Measurements from ENCODE around the gene ZNF141. TPM values are rescaled to one million over a fixed set of nuclear protein-coding genes. Genes with fewer than 3 reads are reported as not detected.

The ZNF141 gene
- total RNA-seq, 1 donor from 2014 or later: 32.5 TPM

GRCh38 chr4:340011-340410 lies 2.4 kb downstream of the ZNF141 start:
- no peak for DNase-seq (ENCODE audit: low spot score, unreplicated experiment)
- peaks cover 14% of the 10 kb centered on the region for H3K4me1 Mint-ChIP-seq (ENCODE audit: low read depth)
- TF ChIP-seq CTCF (IDR thresholded peaks at IDR 0.05; ENCODE audit: unreplicated experiment): peak; percentile 35
- no peak overlapping the region for H3K27ac Mint-ChIP-seq
- H3K27me3 Mint-ChIP-seq: no peaks in the 10 kb centered on the region
- peaks cover 10% of the 10 kb centered on the region for H3K9me3 Mint-ChIP-seq (ENCODE audit: low read depth)
- peaks cover 58% of the 10 kb centered on the region for H3K36me3 Mint-ChIP-seq (ENCODE audit: insufficient read depth)
- H3K4me3 Mint-ChIP-seq (ENCODE audit: low read depth): no peak overlapping the region

- DNase-seq (ENCODE audit: low spot score, unreplicated experiment): no peak
- H3K27me3 Mint-ChIP-seq: no peaks in the 10 kb centered on the region
- H3K9me3 Mint-ChIP-seq (ENCODE audit: low read depth): peaks cover 61% of the 10 kb centered on the region
- no peaks in the 10 kb centered on the region for H3K4me1 Mint-ChIP-seq (ENCODE audit: low read depth)
- H3K36me3 Mint-ChIP-seq (ENCODE audit: insufficient read depth): peaks cover 69% of the 10 kb centered on the region
- TF ChIP-seq CTCF (IDR thresholded peaks at IDR 0.05; ENCODE audit: unreplicated experiment): no peak
- H3K27ac Mint-ChIP-seq: peak overlapping the region; percentile 86
- H3K4me3 Mint-ChIP-seq (ENCODE audit: low read depth): no peak overlapping the region
Measured at GRCh38 chr4:373062-373839, 35.6 kb downstream of the ZNF141 start.

GRCh38 chr4:374298-375160 lies 36.9 kb downstream of the ZNF141 start:
- H3K27ac Mint-ChIP-seq: no peak overlapping the region
- peaks cover 58% of the 10 kb centered on the region for H3K9me3 Mint-ChIP-seq (ENCODE audit: low read depth)
- no peak overlapping the region for H3K4me3 Mint-ChIP-seq (ENCODE audit: low read depth)
- TF ChIP-seq CTCF (IDR thresholded peaks at IDR 0.05; ENCODE audit: unreplicated experiment): no peak
- no peaks in the 10 kb centered on the region for H3K27me3 Mint-ChIP-seq
- no peak for DNase-seq (ENCODE audit: low spot score, unreplicated experiment)
- H3K4me1 Mint-ChIP-seq (ENCODE audit: low read depth): no peaks in the 10 kb centered on the region
- H3K36me3 Mint-ChIP-seq (ENCODE audit: insufficient read depth): peaks cover 67% of the 10 kb centered on the region

- H3K27me3 Mint-ChIP-seq: no peaks in the 10 kb centered on the region
- H3K27ac Mint-ChIP-seq: peak overlapping the region; percentile 63
- H3K4me1 Mint-ChIP-seq (ENCODE audit: low read depth): no peaks in the 10 kb centered on the region
- peaks cover 16% of the 10 kb centered on the region for H3K36me3 Mint-ChIP-seq (ENCODE audit: insufficient read depth)
- peaks cover 40% of the 10 kb centered on the region for H3K9me3 Mint-ChIP-seq (ENCODE audit: low read depth)
- H3K4me3 Mint-ChIP-seq (ENCODE audit: low read depth): no peak overlapping the region
- no peak for DNase-seq (ENCODE audit: low spot score, unreplicated experiment)
- no peak for TF ChIP-seq CTCF (IDR thresholded peaks at IDR 0.05; ENCODE audit: unreplicated experiment)
Measured at GRCh38 chr4:384311-385010, 46.8 kb downstream of the ZNF141 start.

Measured in progenitor cell of endocrine pancreas (in vitro differentiated cells).